ENCODE results near the gene NXT1. TPM values are rescaled to one million over a fixed set of nuclear protein-coding genes. Genes with fewer than 3 reads are reported as not detected.

The NXT1 gene
- polyA plus RNA-seq, 1 of the 3 experiments (the other 2 are of a cell fraction): 28.2 TPM

DNA sequence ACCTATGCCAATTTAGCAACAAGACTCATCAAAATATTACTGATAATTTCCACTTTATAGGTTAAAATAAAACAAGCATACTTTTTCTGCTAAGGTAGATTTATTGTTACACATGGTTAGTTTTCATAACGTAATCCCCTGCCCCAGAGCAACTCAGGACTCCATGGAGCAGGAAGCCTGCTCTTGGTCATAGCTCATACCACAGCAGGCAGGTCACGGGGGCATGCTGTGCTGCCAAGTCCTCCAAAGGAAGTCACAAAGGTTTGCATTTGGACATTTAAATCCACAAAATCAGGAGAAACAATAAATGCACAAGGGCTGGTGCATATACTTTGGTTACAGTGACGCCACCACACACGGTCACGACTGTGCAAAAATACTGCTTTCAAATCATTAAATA lies 23.9 kb downstream of the NXT1 start:
- ChIA-PET CTCF (interaction anchor here (1.1 to 1.2 kb wide), 2 partner anchors 14 to 45 kb away, joined by 3 to 4 read pairs; no protein-coding TSS in a partner anchor), POLR2A (no interaction called here)
- WGBS (ENCODE audit: low lambda C conversion rate): 86% methylated on average over 5 of the region's 5 CpGs
- H3K9me3 ChIP-seq: no peaks in the 10 kb centered on the region
- no peak overlapping the region for H3K4me3 ChIP-seq (ENCODE audit: low read depth in 2 of 2, low read length in 1 of 2)
- H3F3A ChIP-seq (replicated peaks; ENCODE audit: insufficient read depth): no peaks in the 10 kb centered on the region
- no peaks in the 10 kb centered on the region for H3K79me2 ChIP-seq (ENCODE audit: insufficient read depth)
- no peak for DNase-seq
- H2AFZ ChIP-seq (ENCODE audit: low read depth): no peak overlapping the region
- H3K9me2 ChIP-seq: no peaks in the 10 kb centered on the region
- H3K4me1 ChIP-seq (ENCODE audit: control insufficient read depth in 1 of 2, insufficient read depth in 2 of 2, low read depth in 1 of 2, low read length in 1 of 2): no peaks in the 10 kb centered on the region
- TF ChIP-seq ELF1 (IDR thresholded peaks at IDR 0.05): no peak
- no peak for TF ChIP-seq RXRA (IDR thresholded peaks at IDR 0.05; ENCODE audit: borderline replicate concordance, low read depth)
- TF ChIP-seq YY1 (IDR thresholded peaks at IDR 0.05; ENCODE audit: low read depth): no peak
- TF ChIP-seq GATA2 (CRISPR knock-in tag; IDR thresholded peaks at IDR 0.05): no peak
- TF ChIP-seq FOSL2 (IDR thresholded peaks at IDR 0.05; ENCODE audit: borderline replicate concordance, low read depth): no peak
- TF ChIP-seq, protein P1, sequence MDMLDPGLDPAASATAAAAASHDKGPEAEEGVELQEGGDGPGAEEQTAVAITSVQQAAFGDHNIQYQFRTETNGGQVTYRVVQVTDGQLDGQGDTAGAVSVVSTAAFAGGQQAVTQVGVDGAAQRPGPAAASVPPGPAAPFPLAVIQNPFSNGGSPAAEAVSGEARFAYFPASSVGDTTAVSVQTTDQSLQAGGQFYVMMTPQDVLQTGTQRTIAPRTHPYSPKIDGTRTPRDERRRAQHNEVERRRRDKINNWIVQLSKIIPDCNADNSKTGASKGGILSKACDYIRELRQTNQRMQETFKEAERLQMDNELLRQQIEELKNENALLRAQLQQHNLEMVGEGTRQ (IDR thresholded peaks at IDR 0.05; ENCODE audit: borderline replicate concordance, low read depth, low read length): no peak
- no peak for TF ChIP-seq SIN3A (IDR thresholded peaks at IDR 0.05; ENCODE audit: borderline replicate concordance, low read depth, low read length)
- TF ChIP-seq GABPA (IDR thresholded peaks at IDR 0.05; ENCODE audit: low read depth): no peak
- TF ChIP-seq MEF2A (IDR thresholded peaks at IDR 0.05; ENCODE audit: borderline replicate concordance, low read depth): no peak
- TF ChIP-seq TCF12 (IDR thresholded peaks at IDR 0.05): no peak
- no peak for TF ChIP-seq POLR2AphosphoS5 (IDR thresholded peaks at IDR 0.05; ENCODE audit: low read depth, low read length)
- no peak for TF ChIP-seq TAF1 (IDR thresholded peaks at IDR 0.05; ENCODE audit: borderline replicate concordance, low read depth, low read length)
- no peak for TF ChIP-seq RCOR1 (IDR thresholded peaks at IDR 0.05; ENCODE audit: low read length)
- TF ChIP-seq, protein P2, sequence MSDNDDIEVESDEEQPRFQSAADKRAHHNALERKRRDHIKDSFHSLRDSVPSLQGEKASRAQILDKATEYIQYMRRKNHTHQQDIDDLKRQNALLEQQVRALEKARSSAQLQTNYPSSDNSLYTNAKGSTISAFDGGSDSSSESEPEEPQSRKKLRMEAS (IDR thresholded peaks at IDR 0.05; ENCODE audit: low read depth): no peak
- TF ChIP-seq, protein P3, sequence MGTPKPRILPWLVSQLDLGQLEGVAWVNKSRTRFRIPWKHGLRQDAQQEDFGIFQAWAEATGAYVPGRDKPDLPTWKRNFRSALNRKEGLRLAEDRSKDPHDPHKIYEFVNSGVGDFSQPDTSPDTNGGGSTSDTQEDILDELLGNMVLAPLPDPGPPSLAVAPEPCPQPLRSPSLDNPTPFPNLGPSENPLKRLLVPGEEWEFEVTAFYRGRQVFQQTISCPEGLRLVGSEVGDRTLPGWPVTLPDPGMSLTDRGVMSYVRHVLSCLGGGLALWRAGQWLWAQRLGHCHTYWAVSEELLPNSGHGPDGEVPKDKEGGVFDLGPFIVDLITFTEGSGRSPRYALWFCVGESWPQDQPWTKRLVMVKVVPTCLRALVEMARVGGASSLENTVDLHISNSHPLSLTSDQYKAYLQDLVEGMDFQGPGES (IDR thresholded peaks at IDR 0.05; ENCODE audit: low read depth, low read length): no peak
- TF ChIP-seq, protein P4, sequence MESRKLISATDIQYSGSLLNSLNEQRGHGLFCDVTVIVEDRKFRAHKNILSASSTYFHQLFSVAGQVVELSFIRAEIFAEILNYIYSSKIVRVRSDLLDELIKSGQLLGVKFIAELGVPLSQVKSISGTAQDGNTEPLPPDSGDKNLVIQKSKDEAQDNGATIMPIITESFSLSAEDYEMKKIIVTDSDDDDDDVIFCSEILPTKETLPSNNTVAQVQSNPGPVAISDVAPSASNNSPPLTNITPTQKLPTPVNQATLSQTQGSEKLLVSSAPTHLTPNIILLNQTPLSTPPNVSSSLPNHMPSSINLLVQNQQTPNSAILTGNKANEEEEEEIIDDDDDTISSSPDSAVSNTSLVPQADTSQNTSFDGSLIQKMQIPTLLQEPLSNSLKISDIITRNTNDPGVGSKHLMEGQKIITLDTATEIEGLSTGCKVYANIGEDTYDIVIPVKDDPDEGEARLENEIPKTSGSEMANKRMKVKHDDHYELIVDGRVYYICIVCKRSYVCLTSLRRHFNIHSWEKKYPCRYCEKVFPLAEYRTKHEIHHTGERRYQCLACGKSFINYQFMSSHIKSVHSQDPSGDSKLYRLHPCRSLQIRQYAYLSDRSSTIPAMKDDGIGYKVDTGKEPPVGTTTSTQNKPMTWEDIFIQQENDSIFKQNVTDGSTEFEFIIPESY (IDR thresholded peaks at IDR 0.05; ENCODE audit: borderline replicate concordance, low read depth): no peak
- no peak overlapping the region for H3K27ac ChIP-seq (ENCODE audit: low read depth in 2 of 2, low read length in 1 of 2)
- H3K4me2 ChIP-seq: no peak overlapping the region
- no peaks in the 10 kb centered on the region for H3K27me3 ChIP-seq (ENCODE audit: insufficient read depth)
- H3K9ac ChIP-seq: no peak overlapping the region
- peaks cover 51 to 63% of the 10 kb centered on the region in 2 experiments for H3K36me3 ChIP-seq (replicated peaks in 1 of 2; ENCODE audit: control insufficient read depth in 1 of 2, insufficient read depth in 2 of 2, low read length in 1 of 2)
- no peaks in the 10 kb centered on the region for H4K20me1 ChIP-seq (ENCODE audit: insufficient read depth)

Data from SK-N-SH (cell line).